Upper lobe of left lung (tissue), 6 donors: ENCODE data around the gene KANSL1. TPM values are rescaled to one million over a fixed set of nuclear protein-coding genes. Genes with fewer than 3 reads are reported as not detected.

Experiments used
- ATAC-seq, 2 donors: fragments of 200-7000 bp; cut with Tn5 transposase; one replicate each; pipeline ENCODE4 v1.9.1; 2022; ENCODE audit warnings: mild to moderate bottlenecking in 2 of 2, moderate library complexity in 2 of 2; ENCODE audit not compliant: low FRiP score in 2 of 2
- DNase-seq, 2 donors: peaks; one replicate each; pipeline ENCODE4 v3.0.0-alpha.2; 2019 to 2020
- H3K27ac ChIP-seq, 4 donors: fragments of 200-600 bp; sonication (generic); one replicate each; pipeline ENCODE4 v1.5.1; 2016 to 2019
- H3K27me3 ChIP-seq, 4 donors: fragments of 200-600 bp; sonication (generic); one replicate each; pipeline ENCODE4 v1.5.1; 2017 to 2019
- H3K36me3 ChIP-seq, 4 donors: fragments of 200-600 bp; sonication (generic); one replicate each; pipeline ENCODE4 v1.5.1; 2016 to 2019
- H3K4me1 ChIP-seq, 4 donors: fragments of 200-600 bp; sonication (generic); one replicate each; pipeline ENCODE4 v1.5.1; 2018 to 2019
- H3K4me3 ChIP-seq, 4 donors: fragments of 200-600 bp; sonication (generic); one replicate each; pipeline ENCODE4 v1.5.1; 2017 to 2019; ENCODE audit warnings: mild to moderate bottlenecking in 2 of 4, moderate library complexity in 1 of 4
- H3K9me3 ChIP-seq, 4 donors: fragments of 200-600 bp; sonication (generic); one replicate each; pipeline ENCODE4 v1.5.1; 2018 to 2019
- CTCF ChIP-seq, 6 experiments: fragments of 450-650 bp in 4 of 6; fragments of 200-600 bp in 2 of 6; sonication (generic) in 2 of 6; IDR thresholded peaks; one replicate each; pipeline ENCODE4 v1.5.1; 2016 to 2019; ENCODE audit warnings: antibody characterized with exemption in 6 of 6
- EP300 ChIP-seq, 4 donors: sonication (generic); formaldehyde crosslinking; IDR thresholded peaks; one replicate each; pipeline ENCODE4 v1.5.1; 2017; ENCODE audit warnings: antibody characterized with exemption in 4 of 4, control low read depth in 2 of 4
- POLR2A ChIP-seq, 4 donors: fragments of 450-650 bp; IDR thresholded peaks; one replicate each; pipeline ENCODE4 v1.5.1; 2016 to 2017; ENCODE audit warnings: antibody characterized with exemption in 4 of 4, mild to moderate bottlenecking in 2 of 4
- POLR2AphosphoS5 ChIP-seq, 2 donors: sonication (generic); formaldehyde crosslinking; IDR thresholded peaks; one replicate each; pipeline ENCODE4 v1.5.1; 2017; ENCODE audit warnings: antibody characterized with exemption in 2 of 2
- WGBS, 2 donors: methylation state at CpG; one replicate each; pipeline ENCODE4 v1.1.5; 2017 to 2018; 5-methylcytosine and 5-hydroxymethylcytosine counted together
- total RNA-seq, 6 donors: library from RNA; depleted of rRNA in 4 of 6; stranded (reverse); fragments of >200 nt in 4 of 6; gene quantifications; one replicate each; pipeline versions ENCODE4 v1.1.0 to v1.2.1, GENCODE V29; 2016 to 2021
- donor health status: DM: no; HTN: no; CAD: no; lungs with moderate emphysema.
- donor health status: DM: no; HTN: yes; CAD: no; lungs with severe emphysema.

KANSL1 gene
- total RNA-seq, 6 donors from 2014 or later: 60.5 to 294 (median 108) TPM

GRCh38 chr17:46121165-46121764 lies 72.0 kb downstream of the KANSL1 start:
- WGBS, 2 donors: 45 to 56% methylated on average over 1 of the region's 1 CpG
- Histone ChIP-seq H3K27me3 (no peaks in the 10 kb centered on the region), H3K27ac (peak overlapping the region in 2 of 4 donors; percentile 16 to 48), H3K4me3 (no peak overlapping the region), H3K9me3 (no peaks in the 10 kb centered on the region), H3K4me1 (peaks cover 36 to 71% (median 60%) of the 10 kb centered on the region in 4 donors), H3K36me3 (no peaks in the 10 kb centered on the region)
- TF ChIP-seq POLR2AphosphoS5 (IDR thresholded peaks at IDR 0.05): no peak
- TF ChIP-seq POLR2A (IDR thresholded peaks at IDR 0.05): no peak
- no peak for TF ChIP-seq CTCF (IDR thresholded peaks at IDR 0.05)
- TF ChIP-seq EP300 (IDR thresholded peaks at IDR 0.05): no peak
- DNase-seq: no peak
- ATAC-seq: no peak

- ATAC-seq (no peak), DNase-seq (no peak)
- peaks cover 29 to 72% (median 55%) of the 10 kb centered on the region in 4 donors for H3K4me1 ChIP-seq
- no peaks in the 10 kb centered on the region for H3K9me3 ChIP-seq
- TF ChIP-seq POLR2A (IDR thresholded peaks at IDR 0.05): no peak
- TF ChIP-seq POLR2AphosphoS5 (IDR thresholded peaks at IDR 0.05): no peak
- TF ChIP-seq CTCF (IDR thresholded peaks at IDR 0.05): no peak
- TF ChIP-seq EP300 (IDR thresholded peaks at IDR 0.05): no peak
- peak overlapping the region in 1 of 4 donors; percentile 16 for H3K27ac ChIP-seq
- no peak overlapping the region for H3K4me3 ChIP-seq
- 84 to 88% methylated on average over 3 of the region's 3 CpGs for WGBS, 2 donors
- H3K36me3 ChIP-seq: no peaks in the 10 kb centered on the region
- no peaks in the 10 kb centered on the region for H3K27me3 ChIP-seq
These were observed 72.7 kb downstream of the KANSL1 start for GRCh38 chr17:46120537-46120936.

GRCh38 chr17:46120078-46120477 lies 73.2 kb downstream of the KANSL1 start:
- no peaks in the 10 kb centered on the region for H3K27me3 ChIP-seq
- H3K27ac ChIP-seq: no peak overlapping the region
- H3K4me1 ChIP-seq: peaks cover 27 to 68% (median 53%) of the 10 kb centered on the region in 4 donors
- no peaks in the 10 kb centered on the region for H3K36me3 ChIP-seq
- H3K4me3 ChIP-seq: no peak overlapping the region
- H3K9me3 ChIP-seq: no peaks in the 10 kb centered on the region
- TF ChIP-seq POLR2A (IDR thresholded peaks at IDR 0.05): no peak
- no peak for TF ChIP-seq EP300 (IDR thresholded peaks at IDR 0.05)
- no peak for TF ChIP-seq CTCF (IDR thresholded peaks at IDR 0.05)
- DNase-seq: no peak
- no peak for ATAC-seq

GRCh38 chr17:46118964-46119363 lies 74.3 kb downstream of the KANSL1 start:
- TF ChIP-seq EP300 (IDR thresholded peaks at IDR 0.05): no peak
- TF ChIP-seq CTCF (IDR thresholded peaks at IDR 0.05): no peak
- no peak for TF ChIP-seq POLR2AphosphoS5 (IDR thresholded peaks at IDR 0.05)
- no peak for TF ChIP-seq POLR2A (IDR thresholded peaks at IDR 0.05)
- Histone ChIP-seq H3K9me3 (no peaks in the 10 kb centered on the region), H3K36me3 (no peaks in the 10 kb centered on the region), H3K4me1 (peaks cover 27 to 67% (median 50%) of the 10 kb centered on the region in 4 donors), H3K4me3 (no peak overlapping the region), H3K27ac (no peak overlapping the region), H3K27me3 (no peaks in the 10 kb centered on the region)
- DNase-seq: no peak
- no peak for ATAC-seq
- WGBS, 2 donors: 88 to 90% methylated on average over 5 of the region's 5 CpGs
